ENCODE data around the gene MYO1D.

- no peak for TF ChIP-seq TCF7L2 (IDR thresholded peaks at IDR 0.05; ENCODE audit: low read depth, low read length)
- no peak for TF ChIP-seq CTCF (IDR thresholded peaks at IDR 0.05)
Measured at GRCh38 chr17:32810690-32811089, 66.2 kb downstream of the MYO1D start.

All from Panc1 (cell line).